Duodenal mucosa (tissue), 2 donors: ENCODE measurements around the gene TRIM7.
"Not testable (repeated sequence)": the region's sequence is repeated elsewhere in the genome, so short reads cannot be mapped to it uniquely, and the experiment has no call there.

ENCODE experiments used
- H3K27ac ChIP-seq: one replicate; pipeline ENCODE4 v1.7.0; 2013; ENCODE audit warnings: low read depth, low read length
- H3K27me3 ChIP-seq, 2 donors: one replicate each; pipeline ENCODE4 v1.7.0; 2013; ENCODE audit warnings: low read length in 2 of 2, control low read depth in 1 of 2; ENCODE audit not compliant: insufficient read depth in 2 of 2, control insufficient read depth in 1 of 2
- H3K36me3 ChIP-seq, 2 donors: one replicate each; pipeline ENCODE4 v1.7.0; 2013; ENCODE audit warnings: low read length in 2 of 2, control low read depth in 1 of 2; ENCODE audit not compliant: insufficient read depth in 2 of 2, control insufficient read depth in 1 of 2
- H3K4me1 ChIP-seq, 2 donors: one replicate each; pipeline ENCODE4 v1.7.0; 2013; ENCODE audit warnings: low read length in 2 of 2, control low read depth in 1 of 2; ENCODE audit not compliant: insufficient read depth in 2 of 2, control insufficient read depth in 1 of 2
- H3K4me3 ChIP-seq, 2 donors: one replicate each; pipeline ENCODE4 v1.7.0; 2013; ENCODE audit warnings: low read length in 2 of 2, low read depth in 1 of 2
- H3K9ac ChIP-seq, 2 donors: one replicate each; pipeline ENCODE4 v1.7.0; 2013; ENCODE audit warnings: low read length in 2 of 2, low read depth in 1 of 2
- H3K9me3 ChIP-seq, 2 donors: one replicate each; pipeline ENCODE4 v1.7.0; 2013; ENCODE audit warnings: low read length in 2 of 2, control low read depth in 1 of 2; ENCODE audit not compliant: control insufficient read depth in 1 of 2

TRIM7 gene

GRCh38 chr5:181186022-181186421 is 19.0 kb downstream of the TRIM7 start:
- Histone ChIP-seq H3K27ac (no peak overlapping the region), H3K9ac (no peak overlapping the region), H3K4me1 (peaks cover 0 to 18% of the 10 kb centered on the region in 2 donors), H3K27me3 (no peaks in the 10 kb centered on the region), H3K4me3 (no peak overlapping the region), H3K9me3 (no peaks in the 10 kb centered on the region), H3K36me3 (no peaks in the 10 kb centered on the region)

- no peaks in the 10 kb centered on the region for H3K36me3 ChIP-seq
- H3K4me3 ChIP-seq = no peak overlapping the region
- peaks cover 0 to 18% of the 10 kb centered on the region in 2 donors for H3K4me1 ChIP-seq
- no peaks in the 10 kb centered on the region for H3K9me3 ChIP-seq
- no peak overlapping the region for H3K9ac ChIP-seq
- no peaks in the 10 kb centered on the region for H3K27me3 ChIP-seq
- H3K27ac ChIP-seq = no peak overlapping the region
Observed at GRCh38 chr5:181185560-181185959, 19.4 kb downstream of the TRIM7 start.

DNA sequence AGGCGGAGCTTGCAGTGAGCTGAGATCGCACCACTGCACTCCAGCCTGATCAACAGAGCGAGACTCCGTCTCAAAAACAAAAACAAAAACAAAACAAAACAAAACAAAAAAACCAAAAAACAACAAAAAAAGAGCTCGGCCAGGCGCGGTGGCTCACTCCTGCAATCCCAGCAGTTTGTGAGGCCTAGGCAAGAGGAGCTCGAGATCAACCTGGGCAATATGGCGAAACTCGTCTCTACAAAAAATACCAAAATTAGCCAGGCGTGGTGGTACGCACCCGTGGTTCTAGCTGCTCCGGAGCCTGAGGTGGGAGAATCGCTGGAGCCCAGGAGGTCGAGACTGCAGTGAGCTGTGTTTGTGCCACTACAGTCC is 20.2 kb downstream of the TRIM7 start:
- Histone ChIP-seq H3K27me3 (no peaks in the 10 kb centered on the region), H3K27ac (no peak overlapping the region), H3K9me3 (no peaks in the 10 kb centered on the region), H3K9ac (no peak overlapping the region), H3K36me3 (no peaks in the 10 kb centered on the region), H3K4me1 (peaks cover 0 to 13% of the 10 kb centered on the region in 2 donors), H3K4me3 (peak overlapping the region in 1 of 2 donors; percentile 64)

- no peaks in the 10 kb centered on the region for H3K36me3 ChIP-seq
- H3K9ac ChIP-seq = no peak overlapping the region
- H3K27ac ChIP-seq = no peak overlapping the region
- no peaks in the 10 kb centered on the region for H3K9me3 ChIP-seq
- H3K27me3 ChIP-seq = no peaks in the 10 kb centered on the region
- H3K4me3 ChIP-seq = no peak overlapping the region
- H3K4me1 ChIP-seq = peaks cover 0 to 4% of the 10 kb centered on the region in 2 donors
Observed at GRCh38 chr5:181182651-181183050, 22.3 kb downstream of the TRIM7 start.

- Histone ChIP-seq H3K4me3 (no peak overlapping the region), H3K9me3 (no peaks in the 10 kb centered on the region), H3K27me3 (no peaks in the 10 kb centered on the region), H3K36me3 (no peaks in the 10 kb centered on the region), H3K4me1 (peaks cover 0 to 4% of the 10 kb centered on the region in 2 donors), H3K27ac (no peak overlapping the region), H3K9ac (no peak overlapping the region)
Observed at GRCh38 chr5:181181650-181182565, 23.1 kb downstream of the TRIM7 start.

DNA sequence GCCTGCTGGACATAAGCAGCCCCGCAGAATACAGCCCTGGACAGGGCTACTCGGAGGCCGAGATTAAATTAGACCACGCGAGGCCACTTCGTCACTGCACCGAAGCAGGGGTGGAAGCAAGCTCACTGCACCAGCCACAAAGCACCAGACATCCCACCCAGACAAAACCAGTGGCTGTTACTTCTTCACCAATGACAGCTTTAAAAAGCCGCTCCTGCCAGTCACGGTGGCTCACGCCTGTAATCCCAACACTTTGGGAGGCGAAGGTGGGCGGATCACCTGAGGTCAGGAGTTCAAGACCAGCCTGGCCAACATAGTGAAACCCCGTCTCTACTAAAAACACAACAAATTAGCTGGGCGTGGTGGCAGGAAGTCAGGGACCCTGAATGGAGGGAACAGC is 27.4 kb downstream of the TRIM7 start:
- not testable (repeated sequence) for H3K9ac ChIP-seq, H3K36me3 ChIP-seq, H3K27ac ChIP-seq, H3K9me3 ChIP-seq, H3K4me1 ChIP-seq, H3K4me3 ChIP-seq
- peaks cover 17 to 18% of the 10 kb centered on the region in 2 donors for H3K27me3 ChIP-seq

DNA sequence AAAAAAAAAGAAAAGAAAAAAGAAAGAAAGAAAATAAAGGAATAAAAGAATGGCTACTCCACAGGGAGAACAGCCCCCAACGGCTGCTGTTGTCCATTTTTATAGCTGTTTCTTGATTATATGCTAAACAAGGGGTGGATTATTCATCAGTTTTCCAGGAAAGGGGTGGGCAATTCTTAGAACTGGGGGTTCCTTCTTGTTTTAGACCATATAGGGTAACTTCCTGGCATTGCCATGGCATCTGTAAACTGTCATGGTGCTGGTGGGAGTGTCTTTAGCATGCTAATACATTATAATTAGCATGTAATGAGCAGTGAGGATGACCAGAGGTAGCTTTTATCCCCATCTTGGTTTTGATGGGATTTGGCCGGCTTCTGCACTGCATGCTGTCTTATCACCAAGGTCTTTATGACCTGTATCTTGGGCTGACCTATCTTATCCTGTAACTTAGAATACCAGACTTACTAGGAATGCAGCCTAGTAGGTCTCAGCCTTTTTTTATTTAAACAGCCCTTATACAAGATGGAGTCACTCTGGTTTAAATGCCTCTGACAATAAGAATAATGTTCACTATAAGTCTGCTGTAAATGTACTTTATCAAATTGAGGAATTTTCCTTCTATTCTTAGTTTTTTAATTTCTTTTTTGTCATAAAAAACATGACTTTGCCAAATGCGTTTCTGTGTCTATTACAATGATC is 28.6 kb downstream of the TRIM7 start:
- Histone ChIP-seq H3K27me3 (peaks cover 22 to 26% of the 10 kb centered on the region in 2 donors), H3K36me3 (no peaks in the 10 kb centered on the region), H3K4me3 (no peak overlapping the region), H3K9ac (no peak overlapping the region), H3K4me1 (no peaks in the 10 kb centered on the region), H3K9me3 (no peaks in the 10 kb centered on the region), H3K27ac (no peak overlapping the region)

DNA sequence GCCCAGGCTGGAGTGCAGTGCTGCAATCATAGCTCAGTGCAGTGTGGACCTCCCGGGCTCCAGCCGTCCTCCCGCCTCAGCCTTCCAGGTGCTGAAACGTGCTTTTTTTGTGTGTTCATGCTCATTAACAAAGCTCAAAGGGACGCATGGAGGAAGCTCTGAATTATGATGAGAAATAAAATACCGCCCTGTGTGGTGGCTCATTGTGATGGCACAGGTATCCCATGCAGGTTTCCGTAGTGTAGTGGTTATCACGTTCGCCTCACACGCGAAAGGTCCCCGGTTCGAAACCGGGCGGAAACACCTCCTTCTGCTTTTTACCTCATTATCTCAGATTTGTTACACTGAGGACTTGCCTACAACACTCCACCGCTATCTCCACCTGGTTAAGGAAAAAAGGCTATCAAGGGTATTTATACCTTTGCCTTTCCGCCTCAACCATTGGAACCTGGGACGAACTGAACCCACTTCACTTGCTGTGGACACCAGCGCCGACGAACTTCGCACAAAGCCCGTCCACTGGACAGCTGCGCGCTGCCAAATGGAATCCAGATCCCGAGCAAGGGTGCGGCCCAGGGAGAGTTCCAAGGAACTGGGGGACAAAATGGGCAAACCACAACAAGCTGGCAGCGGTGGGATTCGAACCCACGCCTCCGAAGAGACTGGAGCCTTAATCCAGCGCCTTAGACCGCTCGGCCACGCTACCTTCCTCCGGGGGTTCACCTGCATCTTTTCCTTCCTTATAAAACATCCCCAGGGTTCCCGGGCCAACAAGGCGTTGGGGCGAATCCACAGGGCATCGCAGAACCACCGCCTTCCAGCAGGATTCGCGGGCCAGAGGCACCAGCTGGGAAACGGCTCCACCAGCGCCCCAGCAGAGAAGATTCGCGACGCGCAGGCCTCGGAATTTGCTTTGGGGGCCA is 31.3 kb downstream of the TRIM7 start:
- H3K4me1 ChIP-seq = peaks cover 0 to 5% of the 10 kb centered on the region in 2 donors
- H3K4me3 ChIP-seq = no peak overlapping the region
- H3K9me3 ChIP-seq = no peaks in the 10 kb centered on the region
- H3K36me3 ChIP-seq = no peaks in the 10 kb centered on the region
- H3K27ac ChIP-seq = no peak overlapping the region
- H3K9ac ChIP-seq = no peak overlapping the region
- H3K27me3 ChIP-seq = peaks cover 46 to 49% of the 10 kb centered on the region in 2 donors

DNA sequence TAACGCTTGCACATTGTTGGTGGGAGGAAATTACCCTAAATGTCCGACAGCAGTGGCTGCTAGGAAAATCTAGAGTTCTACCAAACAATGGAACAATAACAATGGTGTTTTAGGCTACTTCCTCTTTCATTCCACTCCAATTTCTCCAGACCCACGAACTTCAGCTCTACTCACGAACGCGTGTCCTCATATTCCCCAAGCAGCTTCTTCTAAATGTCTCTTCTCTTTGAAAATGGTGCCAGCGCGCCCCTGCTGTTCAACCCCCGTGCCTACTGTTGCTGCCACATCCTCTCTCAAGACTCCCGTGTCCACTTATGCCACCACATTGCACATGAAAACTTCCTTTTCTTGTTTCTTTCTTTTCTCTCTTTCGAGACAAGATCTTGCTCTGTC is 32.0 kb downstream of the TRIM7 start:
- Histone ChIP-seq H3K4me3 (no peak overlapping the region), H3K27ac (no peak overlapping the region), H3K9me3 (no peaks in the 10 kb centered on the region), H3K4me1 (peaks cover 0 to 5% of the 10 kb centered on the region in 2 donors), H3K36me3 (no peaks in the 10 kb centered on the region), H3K27me3 (peaks cover 52 to 55% of the 10 kb centered on the region in 2 donors), H3K9ac (no peak overlapping the region)
